IPS-15b (cell line): ENCODE results near the gene PGD.

Experiments
- H3K27me3 ChIP-seq: one replicate; pipeline ENCODE4 v1.6.1; 2013; ENCODE audit warnings: low read length; ENCODE audit not compliant: control insufficient read depth, insufficient read depth
- H3K36me3 ChIP-seq: one replicate; pipeline ENCODE4 v1.6.1; 2013; ENCODE audit warnings: low read length; ENCODE audit not compliant: control insufficient read depth, insufficient read depth
- H3K4me1 ChIP-seq: one replicate; pipeline ENCODE4 v1.6.1; 2013; ENCODE audit warnings: mild to moderate bottlenecking, low read length; ENCODE audit not compliant: control insufficient read depth, insufficient read depth
- H3K4me3 ChIP-seq: one replicate; pipeline ENCODE4 v1.5.1; 2013; ENCODE audit warnings: low read depth, low read length
- H3K9ac ChIP-seq: one replicate; pipeline ENCODE4 v1.6.1; 2013; ENCODE audit warnings: low read depth, mild to moderate bottlenecking, low read length
- H3K9me3 ChIP-seq: one replicate; pipeline ENCODE4 v1.6.1; 2013; ENCODE audit warnings: mild to moderate bottlenecking, low read length; ENCODE audit not compliant: control insufficient read depth, insufficient read depth

Gene PGD

DNA sequence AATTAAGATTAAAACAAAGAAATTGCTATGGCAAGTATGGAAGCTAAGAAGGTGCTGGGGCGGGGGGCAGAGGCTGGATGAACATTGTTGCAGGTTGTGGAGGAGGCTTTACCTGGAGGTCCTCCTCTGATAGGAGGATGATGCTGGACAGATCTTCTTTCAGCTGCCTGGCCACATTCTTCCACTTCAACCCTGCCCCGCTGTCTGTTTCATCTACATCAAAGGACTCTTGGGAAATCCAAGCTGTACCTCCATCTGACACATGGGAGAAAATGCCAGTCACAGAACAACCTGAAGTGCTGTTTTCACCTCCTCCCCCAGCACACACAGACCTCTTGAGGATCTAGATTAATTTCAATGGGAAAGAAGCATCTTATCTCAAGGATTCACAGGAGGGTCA lies 68.2 kb downstream of the PGD start:
- no peaks in the 10 kb centered on the region for H3K27me3 ChIP-seq
- no peaks in the 10 kb centered on the region for H3K4me1 ChIP-seq
- peaks cover 52% of the 10 kb centered on the region for H3K36me3 ChIP-seq
- H3K9ac ChIP-seq, result no peak overlapping the region
- H3K9me3 ChIP-seq, result no peaks in the 10 kb centered on the region
- no peak overlapping the region for H3K4me3 ChIP-seq

GRCh38 chr1:10470043-10470442 lies 71.2 kb downstream of the PGD start:
- Histone ChIP-seq H3K9me3 (no peaks in the 10 kb centered on the region), H3K9ac (no peak overlapping the region), H3K4me3 (no peak overlapping the region), H3K27me3 (no peaks in the 10 kb centered on the region), H3K4me1 (no peaks in the 10 kb centered on the region), H3K36me3 (peaks cover 36% of the 10 kb centered on the region)
